GM12878 (cell line): ENCODE data around the gene SYNRG. TPM values are rescaled to one million over a fixed set of nuclear protein-coding genes. Genes with fewer than 3 reads are reported as not detected.

Experiments
- ATAC-seq: fragments of 200-7000 bp; cut with Tn5 transposase; 3 replicates; pipeline ENCODE4 v1.9.1; 2020; ENCODE audit warnings: mild to moderate bottlenecking, moderate library complexity
- BruUV-seq: library from RNA; stranded (reverse); fragments of 400-500 nt; replicated peaks from 2 replicates; lab custom pipeline; 2021; lab: Mats Ljungman, UMichigan
- CTCF ChIA-PET: fragments of 300-600 bp; sonication (Branson Sonifier 250); formaldehyde crosslinking; extraction: SDS; loops from one replicate; lab custom pipeline; 2021; ENCODE audit warnings: inconsistent platforms; lab: Yijun Ruan, JAX
- POLR2A ChIA-PET: fragments of 350-600 bp; formaldehyde crosslinking; extraction: SDS; loops from one replicate; lab custom pipeline; 2021; ENCODE audit warnings: inconsistent platforms; lab: Charles Lee
- RAD21 ChIA-PET: fragments of 300-600 bp; sonication (Branson Sonifier 250); formaldehyde crosslinking; loops from one replicate; lab custom pipeline; 2023; ENCODE audit warnings: antibody characterized with exemption; ENCODE audit not compliant: unreplicated experiment; lab: Charles Lee
- SMC1A ChIA-PET: fragments of 300-600 bp; sonication (Branson Sonifier 250); formaldehyde crosslinking; loops from one replicate; lab custom pipeline; 2023; ENCODE audit not compliant: unreplicated experiment, uncharacterized antibody; lab: Charles Lee
- DNase-seq: peaks from one replicate; pipeline ENCODE4 v3.0.0-alpha.2; 2011; ENCODE audit warnings: low read depth, low spot score
- FAIRE-seq: peaks from 3 replicates; lab custom pipeline; 2011; peaks lifted over from hg19 to GRCh38; lab: Jason Lieb, UNC
- H2AFZ ChIP-seq: 2 replicates; pipeline ENCODE4 v1.6.0; 2011; ENCODE audit warnings: low read depth, low read length, control low read depth; ENCODE audit not compliant: control insufficient read depth
- H3K27ac ChIP-seq: 2 replicates; pipeline ENCODE4 v1.5.1; 2011; ENCODE audit warnings: control low read depth; ENCODE audit not compliant: control insufficient read depth, insufficient read depth
- H3K27me3 ChIP-seq, 2 experiments: replicated peaks in 1 of 2; 2 replicates each; pipeline versions ENCODE4 v1.6.0 to v1.6.1; 2011; ENCODE audit warnings: low read length in 1 of 2; ENCODE audit not compliant: control insufficient read depth in 2 of 2, insufficient read depth in 2 of 2
- H3K36me3 ChIP-seq, 2 experiments: 2 replicates each; pipeline ENCODE4 v1.5.1; 2011; ENCODE audit warnings: low read length in 1 of 2; ENCODE audit not compliant: control insufficient read depth in 2 of 2, insufficient read depth in 2 of 2
- H3K4me1 ChIP-seq: 2 replicates; pipeline ENCODE4 v1.6.1; 2011; ENCODE audit warnings: mild to moderate bottlenecking, low read length, moderate library complexity, mixed read lengths; ENCODE audit not compliant: control insufficient read depth, insufficient read depth
- H3K4me2 ChIP-seq: 2 replicates; pipeline ENCODE4 v1.6.0; 2011; ENCODE audit warnings: control low read depth; ENCODE audit not compliant: control insufficient read depth, insufficient read depth
- H3K4me3 ChIP-seq: fragments of 200-600 bp; sonication (generic); 2 replicates; pipeline ENCODE4 v1.5.1; 2016
- H3K79me2 ChIP-seq: 2 replicates; pipeline ENCODE4 v1.6.0; 2011; ENCODE audit warnings: low read length; ENCODE audit not compliant: control insufficient read depth, insufficient read depth
- H3K9ac ChIP-seq: 2 replicates; pipeline ENCODE4 v1.8.0; 2011; ENCODE audit warnings: low read length, control low read depth, mixed read lengths; ENCODE audit not compliant: control insufficient read depth, insufficient read depth
- H3K9me3 ChIP-seq: replicated peaks from 3 replicates; pipeline ENCODE4 v1.5.1; 2011; ENCODE audit warnings: mild to moderate bottlenecking, low read length; ENCODE audit not compliant: control insufficient read depth, insufficient read depth
- H4K20me1 ChIP-seq: 2 replicates; pipeline ENCODE4 v1.6.0; 2011; ENCODE audit not compliant: control insufficient read depth, insufficient read depth
- FOXK2 ChIP-seq: fragments of 450-650 bp; IDR thresholded peaks from 2 replicates; pipeline ENCODE4 v1.6.1; 2017; ENCODE audit warnings: mild to moderate bottlenecking, moderate library complexity
- MXI1 ChIP-seq: fragments of 150-350 bp; IDR thresholded peaks from 2 replicates; pipeline ENCODE4 v1.6.1; 2011; ENCODE audit warnings: low read depth, mild to moderate bottlenecking, inconsistent platforms, low read length, improper control_type of control experiment
- MYB ChIP-seq: fragments of 150-350 bp; IDR thresholded peaks from 2 replicates; pipeline ENCODE4 v1.6.1; 2014; ENCODE audit warnings: mild to moderate bottlenecking, low read depth, low read length, borderline replicate concordance
- PAX5 ChIP-seq: IDR thresholded peaks from 2 replicates; pipeline ENCODE4 v1.6.1; 2011; ENCODE audit warnings: low read depth, low read length, borderline replicate concordance
- RAD51 ChIP-seq: fragments of 450-650 bp; IDR thresholded peaks from 2 replicates; pipeline ENCODE4 v1.6.1; 2016; ENCODE audit warnings: moderate library complexity, mild to moderate bottlenecking, inconsistent platforms
- STAT3 ChIP-seq: IDR thresholded peaks from 2 replicates; pipeline ENCODE4 v1.6.1; 2011; ENCODE audit warnings: low read depth, low read length, improper control_type of control experiment
- TAF1 ChIP-seq: IDR thresholded peaks from 2 replicates; pipeline ENCODE4 v1.6.1; 2011; ENCODE audit warnings: mild to moderate bottlenecking, low read depth, low read length, borderline replicate concordance
- ZBED1 ChIP-seq: IDR thresholded peaks from 2 replicates; pipeline ENCODE4 v1.6.1; 2016; ENCODE audit warnings: borderline replicate concordance
- ZNF217 ChIP-seq: fragments of 450-650 bp; IDR thresholded peaks from 2 replicates; pipeline ENCODE4 v1.6.1; 2017; ENCODE audit warnings: antibody characterized with exemption, mild to moderate bottlenecking
- WGBS: methylation state at CpG from one replicate; pipeline ENCODE4 v1.1.6; 2016; ENCODE audit warnings: low lambda C conversion rate; ENCODE audit not compliant: insufficient replicate concordance, insufficient coverage; ENCODE audit errors: missing lambda C conversion rate; 5-methylcytosine and 5-hydroxymethylcytosine counted together
- in situ Hi-C: fragments of 300-500 bp; cut with MboI; formaldehyde crosslinking; loops from 9 replicates; pipeline ENCODE4 v1.14.3; 2018; ENCODE audit warnings: mixed read lengths
- intact Hi-C: fragments of 100-400 bp; cut with micrococcal nuclease; formaldehyde crosslinking; loops from one replicate; pipeline ENCODE4 v1.14.2; 2022; ENCODE audit not compliant: unreplicated experiment
- polyA plus RNA-seq, 11 experiments: library from polyadenylated mRNA; depleted of rRNA in 4 of 11; unstranded in 6 of 11; stranded (reverse) in 5 of 11; fragments of >200 nt; fragmentation: Nextera tagmentation in 4 of 11; fragmentation: Illumina TruSeq in 1 of 11; extraction: Ambion mirVana in 4 of 11; extraction: Trizol in 1 of 11; gene quantifications; 1 replicate in 1 of 11; 2 replicates in 10 of 11; pipeline versions ENCODE4 v1.2.1 to v1.2.3, GENCODE V29; 2011 to 2016; ENCODE audit warnings: inconsistent platforms in 2 of 11, missing spikeins in 2 of 11, low read depth in 1 of 11
- total RNA-seq, 4 experiments: library from RNA; depleted of rRNA in 3 of 4; stranded (reverse); fragments of >200 nt in 3 of 4; fragmentation: Illumina TruSeq in 1 of 4; extraction: Trizol in 1 of 4; gene quantifications; 2 replicates each; pipeline versions ENCODE4 v1.2.1 to v1.2.3, GENCODE V29; 2013 to 2021
- TF ChIP-seq, protein P1 (sequence below): IDR thresholded peaks from 2 replicates; pipeline ENCODE4 v1.6.1; 2011; ENCODE audit warnings: low read depth, low read length, improper control_type of control experiment, borderline replicate concordance
- TF ChIP-seq, protein P2 (sequence below): IDR thresholded peaks from 2 replicates; pipeline ENCODE4 v1.6.1; 2011; ENCODE audit warnings: borderline replicate concordance, low read depth, mild to moderate bottlenecking, moderate library complexity, low read length; ENCODE audit not compliant: insufficient read depth, poor library complexity, severe bottlenecking

Gene SYNRG
- total and polyA plus RNA-seq, 10 of the 15 experiments (the other 5 are each of a cell fraction or from before 2014, with no cell fraction given) = 5.2 to 40.4 (median 26.7) TPM

DNA sequence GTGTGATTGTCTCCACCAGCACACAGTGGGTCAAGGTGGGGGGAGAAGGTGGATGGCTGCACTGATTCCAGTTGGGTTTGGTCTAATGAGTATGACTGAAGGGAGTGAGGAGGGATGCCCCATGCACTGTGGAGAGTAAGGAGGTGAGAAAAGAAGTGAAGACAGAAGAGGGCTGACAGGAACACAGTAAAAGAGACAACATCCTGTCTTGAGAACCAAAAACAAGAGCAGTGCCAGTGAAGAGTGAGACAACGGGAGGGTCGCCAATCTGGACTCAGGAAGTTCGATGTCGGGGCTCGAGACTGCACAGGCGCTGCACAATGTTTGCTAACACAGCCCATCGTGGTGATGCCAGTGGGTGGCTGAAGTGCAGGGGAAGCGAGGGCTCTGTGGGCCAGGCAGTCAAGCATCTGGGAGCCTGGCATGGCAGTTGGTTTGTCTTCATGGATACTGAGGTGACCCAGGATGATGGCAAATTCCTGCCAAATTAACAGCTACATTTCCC lies 85.5 kb downstream of the SYNRG start:
- WGBS = 97% methylated on average over 8 of the region's 8 CpGs
- Histone ChIP-seq H4K20me1 (no peaks in the 10 kb centered on the region), H3K36me3 (peaks cover 6 to 19% of the 10 kb centered on the region in 2 experiments), H3K27ac (no peak overlapping the region), H2AFZ (no peak overlapping the region), H3K4me3 (no peak overlapping the region), H3K27me3 (no peaks in the 10 kb centered on the region), H3K9ac (no peak overlapping the region), H3K9me3 (no peaks in the 10 kb centered on the region), H3K79me2 (no peaks in the 10 kb centered on the region), H3K4me2 (no peak overlapping the region), H3K4me1 (no peaks in the 10 kb centered on the region)
- FAIRE-seq (no peak), ATAC-seq (no peak), DNase-seq (no peak)
- RAD21 ChIA-PET = no interaction called here
- intact Hi-C loops (loop anchor here (10.0 kb wide), 1 partner anchor 181 kb away; no protein-coding TSS in a partner anchor), in situ Hi-C loops (loop anchor here (5.0 to 25.0 kb wide), 2 partner anchors 269 to 864 kb away; no protein-coding TSS in a partner anchor)
- POLR2A ChIA-PET = no interaction called here
- BruUV-seq = no TSS peak
- TF ChIP-seq ZBED1 (no peak), RAD51 (no peak), TAF1 (no peak), PAX5 (no peak), FOXK2 (no peak), MYB (no peak), ZNF217 (no peak), MXI1 (no peak), STAT3 (no peak)
- TF ChIP-seq, protein P1, sequence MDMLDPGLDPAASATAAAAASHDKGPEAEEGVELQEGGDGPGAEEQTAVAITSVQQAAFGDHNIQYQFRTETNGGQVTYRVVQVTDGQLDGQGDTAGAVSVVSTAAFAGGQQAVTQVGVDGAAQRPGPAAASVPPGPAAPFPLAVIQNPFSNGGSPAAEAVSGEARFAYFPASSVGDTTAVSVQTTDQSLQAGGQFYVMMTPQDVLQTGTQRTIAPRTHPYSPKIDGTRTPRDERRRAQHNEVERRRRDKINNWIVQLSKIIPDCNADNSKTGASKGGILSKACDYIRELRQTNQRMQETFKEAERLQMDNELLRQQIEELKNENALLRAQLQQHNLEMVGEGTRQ = no peak
- TF ChIP-seq, protein P2, sequence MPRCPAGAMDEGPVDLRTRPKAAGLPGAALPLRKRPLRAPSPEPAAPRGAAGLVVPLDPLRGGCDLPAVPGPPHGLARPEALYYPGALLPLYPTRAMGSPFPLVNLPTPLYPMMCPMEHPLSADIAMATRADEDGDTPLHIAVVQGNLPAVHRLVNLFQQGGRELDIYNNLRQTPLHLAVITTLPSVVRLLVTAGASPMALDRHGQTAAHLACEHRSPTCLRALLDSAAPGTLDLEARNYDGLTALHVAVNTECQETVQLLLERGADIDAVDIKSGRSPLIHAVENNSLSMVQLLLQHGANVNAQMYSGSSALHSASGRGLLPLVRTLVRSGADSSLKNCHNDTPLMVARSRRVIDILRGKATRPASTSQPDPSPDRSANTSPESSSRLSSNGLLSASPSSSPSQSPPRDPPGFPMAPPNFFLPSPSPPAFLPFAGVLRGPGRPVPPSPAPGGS = no peak
- CTCF ChIA-PET = interaction anchor here (1.1 kb wide), 1 partner anchor 31 kb away, joined by 3 read pairs; no protein-coding TSS in a partner anchor
- SMC1A ChIA-PET = interaction anchor here (1.3 kb wide), 1 partner anchor 292 kb away, joined by 3 read pairs; no protein-coding TSS in a partner anchor
